ENCODE measurements around the gene PLTP.

Gene PLTP

GRCh38 chr20:45890077-45890984 is 21.6 kb downstream of the PLTP start:
- Histone ChIP-seq H3K4me1 (ENCODE audit: control insufficient read depth in 1 of 2, insufficient read depth in 2 of 2, low read length in 2 of 2) (peaks cover 9 to 15% of the 10 kb centered on the region in 2 experiments), H3K4me2 (ENCODE audit: low read length) (peak overlapping the region; percentile 97), H3K14ac (ENCODE audit: low read length) (peak overlapping the region; percentile 68), H3K9ac (ENCODE audit: low read length) (peak overlapping the region; percentile 35), H2BK5ac (ENCODE audit: low read depth, low read length, poor library complexity) (no peak overlapping the region), H3K27me3 (ENCODE audit: insufficient read depth, low read length) (no peaks in the 10 kb centered on the region), H3K9me3 (ENCODE audit: insufficient read depth, low read depth, low read length) (no peaks in the 10 kb centered on the region), H3K79me1 (ENCODE audit: low read length) (peaks cover 9% of the 10 kb centered on the region), H2BK12ac (ENCODE audit: low read length) (no peak overlapping the region), H4K12ac (ENCODE audit: low read depth, low read length) (peak overlapping the region; percentile 78), H2BK120ac (ENCODE audit: insufficient read depth, low read length, poor library complexity) (peak overlapping the region; percentile 28), H3K27ac (ENCODE audit: low read depth, low read length) (no peak overlapping the region), H3K36me3 (ENCODE audit: control insufficient read depth in 1 of 2, insufficient read depth in 2 of 2, low read length in 2 of 2) (peaks cover 6 to 19% of the 10 kb centered on the region in 2 experiments), H4K8ac (ENCODE audit: low read depth, low read length) (peak overlapping the region; percentile 85), H3K4ac (ENCODE audit: low read depth, low read length) (peak overlapping the region; percentile 30), H3K79me2 (ENCODE audit: control insufficient read depth, insufficient read depth, low read length, poor library complexity) (peaks cover 4% of the 10 kb centered on the region), H3K23ac (ENCODE audit: low read length) (no peak overlapping the region), H2AFZ (ENCODE audit: insufficient read depth, low read length, poor library complexity) (peak overlapping the region; percentile 93), H3K18ac (ENCODE audit: low read length) (peak overlapping the region; percentile 32), H4K91ac (ENCODE audit: low read depth, low read length) (peak overlapping the region; percentile 56), H2AK5ac (ENCODE audit: low read length) (no peak overlapping the region), H3K4me3 (ENCODE audit: low read depth, low read length) (peak overlapping the region; percentile 80)
- no CpG with 5 or more reads among the region's 79 CpGs for WGBS (ENCODE audit: extremely low coverage, insufficient coverage, insufficient read length)
- peak; percentile 80 for DNase-seq

- Histone ChIP-seq H3K9ac (ENCODE audit: low read length) (peak overlapping the region; percentile 7), H3K79me1 (ENCODE audit: low read length) (peaks cover 9% of the 10 kb centered on the region), H2BK120ac (ENCODE audit: insufficient read depth, low read length, poor library complexity) (no peak overlapping the region), H4K12ac (ENCODE audit: low read depth, low read length) (no peak overlapping the region), H3K79me2 (ENCODE audit: control insufficient read depth, insufficient read depth, low read length, poor library complexity) (peaks cover 4% of the 10 kb centered on the region), H2AFZ (ENCODE audit: insufficient read depth, low read length, poor library complexity) (no peak overlapping the region), H3K4me3 (ENCODE audit: low read depth, low read length) (no peak overlapping the region), H3K14ac (ENCODE audit: low read length) (no peak overlapping the region), H3K36me3 (ENCODE audit: control insufficient read depth in 1 of 2, insufficient read depth in 2 of 2, low read length in 2 of 2) (peaks cover 5 to 11% of the 10 kb centered on the region in 2 experiments), H3K4me1 (ENCODE audit: control insufficient read depth in 1 of 2, insufficient read depth in 2 of 2, low read length in 2 of 2) (peaks cover 9 to 15% of the 10 kb centered on the region in 2 experiments), H3K18ac (ENCODE audit: low read length) (no peak overlapping the region), H3K4ac (ENCODE audit: low read depth, low read length) (no peak overlapping the region), H3K27me3 (ENCODE audit: insufficient read depth, low read length) (no peaks in the 10 kb centered on the region), H3K27ac (ENCODE audit: low read depth, low read length) (no peak overlapping the region), H3K9me3 (ENCODE audit: insufficient read depth, low read depth, low read length) (no peaks in the 10 kb centered on the region), H4K8ac (ENCODE audit: low read depth, low read length) (no peak overlapping the region), H2AK5ac (ENCODE audit: low read length) (no peak overlapping the region), H3K4me2 (ENCODE audit: low read length) (no peak overlapping the region), H4K91ac (ENCODE audit: low read depth, low read length) (no peak overlapping the region), H2BK5ac (ENCODE audit: low read depth, low read length, poor library complexity) (no peak overlapping the region), H2BK12ac (ENCODE audit: low read length) (no peak overlapping the region), H3K23ac (ENCODE audit: low read length) (no peak overlapping the region)
- DNase-seq = no peak
- WGBS (ENCODE audit: extremely low coverage, insufficient coverage, insufficient read length) = no CpG with 5 or more reads among the region's 3 CpGs
Measured at GRCh38 chr20:45888681-45889080, 23.3 kb downstream of the PLTP start.

- no peaks in the 10 kb centered on the region for H3K27me3 ChIP-seq (ENCODE audit: insufficient read depth, low read length)
- H3K79me2 ChIP-seq (ENCODE audit: control insufficient read depth, insufficient read depth, low read length, poor library complexity) = peaks cover 4% of the 10 kb centered on the region
- no peak within 1 kb of the TSS for H3K9ac ChIP-seq (ENCODE audit: low read length)
- H2BK120ac ChIP-seq (ENCODE audit: insufficient read depth, low read length, poor library complexity) = no peak within 1 kb of the TSS
- peaks cover 16 to 18% of the 10 kb centered on the region in 2 experiments for H3K36me3 ChIP-seq (ENCODE audit: control insufficient read depth in 1 of 2, insufficient read depth in 2 of 2, low read length in 2 of 2)
- no peak within 1 kb of the TSS for H3K4me2 ChIP-seq (ENCODE audit: low read length)
- DNase-seq = no peak
- H3K14ac ChIP-seq (ENCODE audit: low read length) = no peak within 1 kb of the TSS
- no peak within 1 kb of the TSS for H3K4me3 ChIP-seq (ENCODE audit: low read depth, low read length)
- no peak within 1 kb of the TSS for H3K18ac ChIP-seq (ENCODE audit: low read length)
- no peak within 1 kb of the TSS for H2AFZ ChIP-seq (ENCODE audit: insufficient read depth, low read length, poor library complexity)
- H3K4ac ChIP-seq (ENCODE audit: low read depth, low read length) = no peak within 1 kb of the TSS
- no peak within 1 kb of the TSS for H4K12ac ChIP-seq (ENCODE audit: low read depth, low read length)
- H3K9me3 ChIP-seq (ENCODE audit: insufficient read depth, low read depth, low read length) = no peaks in the 10 kb centered on the region
- H4K8ac ChIP-seq (ENCODE audit: low read depth, low read length) = no peak within 1 kb of the TSS
- WGBS (ENCODE audit: extremely low coverage, insufficient coverage, insufficient read length) = 100% methylated on average over 1 of the region's 8 CpGs
- no peak within 1 kb of the TSS for H4K91ac ChIP-seq (ENCODE audit: low read depth, low read length)
- H3K27ac ChIP-seq (ENCODE audit: low read depth, low read length) = no peak within 1 kb of the TSS
- no peak within 1 kb of the TSS for H2BK12ac ChIP-seq (ENCODE audit: low read length)
- H3K23ac ChIP-seq (ENCODE audit: low read length) = no peak within 1 kb of the TSS
- H2AK5ac ChIP-seq (ENCODE audit: low read length) = no peak within 1 kb of the TSS
- peaks cover 9 to 14% of the 10 kb centered on the region in 2 experiments for H3K4me1 ChIP-seq (ENCODE audit: control insufficient read depth in 1 of 2, insufficient read depth in 2 of 2, low read length in 2 of 2)
- H2BK5ac ChIP-seq (ENCODE audit: low read depth, low read length, poor library complexity) = no peak within 1 kb of the TSS
- H3K79me1 ChIP-seq (ENCODE audit: low read length) = peaks cover 9% of the 10 kb centered on the region
Measured at GRCh38 chr20:45887346-45887715, 24.6 kb downstream of the PLTP start, which contains the start of gene SPATA25. Gene SPATA25 (minus strand): TSS chr20:45887622. CDS start chr20:45887590, 32 bp downstream.

- Histone ChIP-seq H2BK12ac (ENCODE audit: low read length) (no peak overlapping the region), H3K9me3 (ENCODE audit: insufficient read depth, low read depth, low read length) (no peaks in the 10 kb centered on the region), H4K8ac (ENCODE audit: low read depth, low read length) (no peak overlapping the region), H3K4me1 (ENCODE audit: control insufficient read depth in 1 of 2, insufficient read depth in 2 of 2, low read length in 2 of 2) (peaks cover 4 to 9% of the 10 kb centered on the region in 2 experiments), H3K79me2 (ENCODE audit: control insufficient read depth, insufficient read depth, low read length, poor library complexity) (peaks cover 4% of the 10 kb centered on the region), H2AK5ac (ENCODE audit: low read length) (no peak overlapping the region), H3K9ac (ENCODE audit: low read length) (no peak overlapping the region), H3K4ac (ENCODE audit: low read depth, low read length) (no peak overlapping the region), H3K4me2 (ENCODE audit: low read length) (no peak overlapping the region), H4K91ac (ENCODE audit: low read depth, low read length) (no peak overlapping the region), H3K23ac (ENCODE audit: low read length) (no peak overlapping the region), H3K27me3 (ENCODE audit: insufficient read depth, low read length) (no peaks in the 10 kb centered on the region), H2BK120ac (ENCODE audit: insufficient read depth, low read length, poor library complexity) (no peak overlapping the region), H3K36me3 (ENCODE audit: control insufficient read depth in 1 of 2, insufficient read depth in 2 of 2, low read length in 2 of 2) (peaks cover 16 to 18% of the 10 kb centered on the region in 2 experiments), H3K14ac (ENCODE audit: low read length) (no peak overlapping the region), H3K18ac (ENCODE audit: low read length) (no peak overlapping the region), H4K12ac (ENCODE audit: low read depth, low read length) (no peak overlapping the region), H2BK5ac (ENCODE audit: low read depth, low read length, poor library complexity) (no peak overlapping the region), H3K79me1 (ENCODE audit: low read length) (peaks cover 9% of the 10 kb centered on the region), H3K4me3 (ENCODE audit: low read depth, low read length) (no peak overlapping the region), H3K27ac (ENCODE audit: low read depth, low read length) (no peak overlapping the region), H2AFZ (ENCODE audit: insufficient read depth, low read length, poor library complexity) (no peak overlapping the region)
- 100% methylated on average over 1 of the region's 19 CpGs for WGBS (ENCODE audit: extremely low coverage, insufficient coverage, insufficient read length)
- DNase-seq = no peak
Measured at GRCh38 chr20:45886590-45887345, 25.2 kb downstream of the PLTP start.

All from trophoblast cell (in vitro differentiated cells and primary cell).